Astrocyte (in vitro differentiated cells and primary cell): ENCODE data around the gene RFX8.

ENCODE experiments used
- EZH2 ChIP-seq: IDR thresholded peaks from 2 replicates; pipeline ENCODE4 v1.6.1; 2012; ENCODE audit warnings: mild to moderate bottlenecking, low read length, inconsistent platforms; ENCODE audit not compliant: insufficient read depth
- TF ChIP-seq, protein P1 (sequence below): IDR thresholded peaks from 2 replicates; pipeline ENCODE4 v1.5.1; 2011; ENCODE audit warnings: low read depth, mild to moderate bottlenecking, inconsistent platforms, low read length, moderate library complexity; ENCODE audit not compliant: insufficient read depth

GRCh38 chr2:101400048-101400447 lies 74.9 kb downstream of the RFX8 start:
- TF ChIP-seq, protein P1, sequence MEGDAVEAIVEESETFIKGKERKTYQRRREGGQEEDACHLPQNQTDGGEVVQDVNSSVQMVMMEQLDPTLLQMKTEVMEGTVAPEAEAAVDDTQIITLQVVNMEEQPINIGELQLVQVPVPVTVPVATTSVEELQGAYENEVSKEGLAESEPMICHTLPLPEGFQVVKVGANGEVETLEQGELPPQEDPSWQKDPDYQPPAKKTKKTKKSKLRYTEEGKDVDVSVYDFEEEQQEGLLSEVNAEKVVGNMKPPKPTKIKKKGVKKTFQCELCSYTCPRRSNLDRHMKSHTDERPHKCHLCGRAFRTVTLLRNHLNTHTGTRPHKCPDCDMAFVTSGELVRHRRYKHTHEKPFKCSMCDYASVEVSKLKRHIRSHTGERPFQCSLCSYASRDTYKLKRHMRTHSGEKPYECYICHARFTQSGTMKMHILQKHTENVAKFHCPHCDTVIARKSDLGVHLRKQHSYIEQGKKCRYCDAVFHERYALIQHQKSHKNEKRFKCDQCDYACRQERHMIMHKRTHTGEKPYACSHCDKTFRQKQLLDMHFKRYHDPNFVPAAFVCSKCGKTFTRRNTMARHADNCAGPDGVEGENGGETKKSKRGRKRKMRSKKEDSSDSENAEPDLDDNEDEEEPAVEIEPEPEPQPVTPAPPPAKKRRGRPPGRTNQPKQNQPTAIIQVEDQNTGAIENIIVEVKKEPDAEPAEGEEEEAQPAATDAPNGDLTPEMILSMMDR, result no peak
- no peak for TF ChIP-seq EZH2
